K562 (cell line): ENCODE results near the gene BCAR3. TPM values are rescaled to one million over a fixed set of nuclear protein-coding genes. Genes with fewer than 3 reads are reported as not detected.

Experiments
- ARID3B ChIP-seq: fragments of 250-450 bp; sonication (Bioruptor Pico); IDR thresholded peaks from 2 replicates; pipeline ENCODE4 v1.4.0; 2020; ENCODE audit warnings: borderline replicate concordance
- EWSR1 ChIP-seq: fragments of 450-650 bp; IDR thresholded peaks from 2 replicates; pipeline ENCODE4 v1.6.1; 2018; ENCODE audit warnings: borderline replicate concordance, mild to moderate bottlenecking, low read depth, moderate library complexity; ENCODE audit not compliant: partially characterized antibody
- GTF2B ChIP-seq: IDR thresholded peaks from 2 replicates; pipeline ENCODE4 v1.6.1; 2011; ENCODE audit not compliant: insufficient read length; ENCODE audit errors: extremely low read depth
- HIVEP1 ChIP-seq: fragments of 250-450 bp; sonication (Bioruptor Pico); IDR thresholded peaks from 2 replicates; pipeline ENCODE4 v1.4.0; 2020; ENCODE audit warnings: mild to moderate bottlenecking
- MEF2D ChIP-seq: conservative IDR thresholded peaks from 2 replicates; pipeline ENCODE4 v1.6.1; 2016; ENCODE audit warnings: low read depth, missing genetic modification characterization, missing compliant biosample characterization
- TSHZ1 ChIP-seq: fragments of 250-450 bp; sonication (Bioruptor Pico); IDR thresholded peaks from 2 replicates; pipeline ENCODE4 v1.4.0; 2020; ENCODE audit warnings: mild to moderate bottlenecking, moderate library complexity
- ZC3H11A ChIP-seq: IDR thresholded peaks from 2 replicates; pipeline ENCODE4 v1.6.1; 2012; ENCODE audit warnings: low read depth, low read length, improper control_type of control experiment
- ZNF780A ChIP-seq: fragments of 250-450 bp; sonication (Bioruptor Pico); IDR thresholded peaks from 2 replicates; pipeline ENCODE4 v1.5.0; 2021; ENCODE audit warnings: mild to moderate bottlenecking
- polyA plus RNA-seq, 8 experiments: library from polyadenylated mRNA; depleted of rRNA in 4 of 8; stranded (reverse) in 5 of 8; unstranded in 3 of 8; fragments of >200 nt; fragmentation: Nextera tagmentation in 2 of 8; fragmentation: Illumina TruSeq in 1 of 8; extraction: Ambion mirVana in 2 of 8; extraction: Trizol in 1 of 8; gene quantifications; 2 replicates each; pipeline versions ENCODE4 v1.2.1 to v1.2.3, GENCODE V29; 2011 to 2014; ENCODE audit warnings: inconsistent platforms in 1 of 8, missing spikeins in 1 of 8
- total RNA-seq, 7 experiments: library from RNA; depleted of rRNA in 6 of 7; stranded (reverse); fragments of >200 nt in 6 of 7; fragmentation: Illumina TruSeq in 2 of 7; extraction: Trizol in 2 of 7; gene quantifications; 2 replicates each; pipeline versions ENCODE4 v1.2.1 to v1.2.3, GENCODE V29; 2011 to 2021; ENCODE audit warnings: low replicate concordance in 1 of 7

The BCAR3 gene
- total and polyA plus RNA-seq, 9 of the 15 experiments (the other 6 are each of a cell fraction or from before 2014, with no cell fraction given), result 1.8 to 6.3 (median 3.8) TPM

GRCh38 chr1:93714356-93714755 is 32.7 kb upstream of the BCAR3 start (continued):
- TF ChIP-seq TSHZ1 (no peak), EWSR1 (no peak), GTF2B (no peak), HIVEP1 (CRISPR knock-in tag) (no peak), ZNF780A (CRISPR knock-in tag) (no peak), MEF2D (tag) (no peak), ZC3H11A (no peak), ARID3B (CRISPR knock-in tag) (no peak)
- TF ChIP-seq, all 486 proteins: peak for 0
